Parathyroid adenoma (tissue), 2 donors: ENCODE results near the gene HLA-DRA.
"Not testable (repeated sequence)": the region's sequence is repeated elsewhere in the genome, so short reads cannot be mapped to it uniquely, and the experiment has no call there.

ENCODE experiments used
- H2AFZ ChIP-seq: fragments of 300-600 bp; sonication (generic); one replicate; pipeline ENCODE4 v1.7.0; 2017; ENCODE audit warnings: antibody characterized with exemption, mild to moderate bottlenecking
- H3K27ac ChIP-seq: fragments of 300-600 bp; sonication (generic); one replicate; pipeline ENCODE4 v1.7.0; 2017
- H3K27me3 ChIP-seq: fragments of 300-600 bp; sonication (generic); one replicate; pipeline ENCODE4 v1.7.0; 2017; ENCODE audit warnings: low read length; ENCODE audit not compliant: control insufficient read depth, insufficient read depth
- H3K36me3 ChIP-seq: fragments of 300-600 bp; sonication (generic); one replicate; pipeline ENCODE4 v1.7.0; 2017; ENCODE audit warnings: low read length; ENCODE audit not compliant: control insufficient read depth, insufficient read depth
- H3K4me1 ChIP-seq: fragments of 300-600 bp; sonication (generic); one replicate; pipeline ENCODE4 v1.7.0; 2017; ENCODE audit warnings: control low read depth
- H3K4me2 ChIP-seq: fragments of 300-600 bp; sonication (generic); one replicate; pipeline ENCODE4 v1.7.0; 2017; ENCODE audit warnings: low read length
- H3K4me3 ChIP-seq: fragments of 300-600 bp; sonication (generic); one replicate; pipeline ENCODE4 v1.7.0; 2017; ENCODE audit warnings: low read depth, low read length
- H3K79me2 ChIP-seq: fragments of 300-600 bp; sonication (generic); one replicate; pipeline ENCODE4 v1.7.0; 2017; ENCODE audit warnings: control low read depth
- H3K9ac ChIP-seq: fragments of 300-600 bp; sonication (generic); one replicate; pipeline ENCODE4 v1.7.0; 2017; ENCODE audit warnings: mild to moderate bottlenecking
- H3K9me3 ChIP-seq: fragments of 300-600 bp; sonication (generic); one replicate; pipeline ENCODE4 v1.7.0; 2017; ENCODE audit warnings: low read length; ENCODE audit not compliant: control insufficient read depth
- CTCF ChIP-seq: fragments of 300-600 bp; sonication (generic); IDR thresholded peaks from one replicate; pipeline ENCODE4 v1.7.0; 2017; ENCODE audit warnings: antibody characterized with exemption, mild to moderate bottlenecking
- donor health status: primary hyperparathyroidism.

The HLA-DRA gene

GRCh38 chr6:32462609-32463008 is 22.9 kb downstream of the HLA-DRA start:
- Histone ChIP-seq H3K4me1 (no peaks in the 10 kb centered on the region), H3K4me2 (no peak overlapping the region), H3K9ac (no peak overlapping the region), H3K27ac (no peak overlapping the region), H3K9me3 (no peaks in the 10 kb centered on the region), H3K79me2 (no peaks in the 10 kb centered on the region), H3K36me3 (no peaks in the 10 kb centered on the region), H2AFZ (no peak overlapping the region), H3K27me3 (no peaks in the 10 kb centered on the region), H3K4me3 (no peak overlapping the region)
- no peak for TF ChIP-seq CTCF

- H3K4me1 ChIP-seq, H3K9ac ChIP-seq, H3K9me3 ChIP-seq, H3K4me3 ChIP-seq, H3K27ac ChIP-seq, H3K79me2 ChIP-seq, H2AFZ ChIP-seq, H3K36me3 ChIP-seq, H3K27me3 ChIP-seq, H3K4me2 ChIP-seq: not testable (repeated sequence)
Observed at GRCh38 chr6:32467743-32468503, 28.2 kb downstream of the HLA-DRA start.

DNA sequence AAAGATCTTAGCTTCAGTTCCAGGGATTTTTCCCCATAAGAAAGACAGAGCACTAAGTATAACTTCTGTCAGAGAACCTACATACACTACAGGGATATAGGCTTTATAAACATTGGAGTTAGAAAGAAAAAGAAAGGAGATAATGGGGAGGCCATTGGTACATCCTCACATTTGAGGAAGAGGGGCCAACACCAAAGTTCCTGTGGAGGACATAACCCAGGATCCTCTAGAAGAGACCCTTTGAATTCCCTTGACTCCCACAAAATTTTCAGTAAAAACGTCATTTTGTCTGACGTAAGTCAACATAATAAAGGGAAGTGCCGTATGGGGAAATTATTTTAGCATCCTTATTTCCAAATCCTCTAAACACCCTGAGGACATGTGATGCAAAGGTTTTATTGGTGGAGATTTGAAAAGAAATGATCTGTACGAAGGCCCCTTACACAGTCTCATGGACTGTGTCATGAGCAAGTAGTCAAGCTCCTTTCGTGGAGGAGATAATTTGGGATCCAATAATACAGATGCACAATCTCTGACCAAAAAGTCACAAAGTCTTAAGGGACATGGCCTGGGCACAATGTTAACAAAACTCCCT is 33.2 kb downstream of the HLA-DRA start:
- Histone ChIP-seq H3K27ac (peak overlapping the region; percentile 59), H3K4me3 (no peak overlapping the region), H3K79me2 (no peaks in the 10 kb centered on the region), H3K36me3 (no peaks in the 10 kb centered on the region), H3K27me3 (no peaks in the 10 kb centered on the region), H3K9ac (no peak overlapping the region), H3K4me2 (no peak overlapping the region), H3K9me3 (no peaks in the 10 kb centered on the region), H2AFZ (no peak overlapping the region), H3K4me1 (no peaks in the 10 kb centered on the region)
- TF ChIP-seq CTCF: no peak

DNA sequence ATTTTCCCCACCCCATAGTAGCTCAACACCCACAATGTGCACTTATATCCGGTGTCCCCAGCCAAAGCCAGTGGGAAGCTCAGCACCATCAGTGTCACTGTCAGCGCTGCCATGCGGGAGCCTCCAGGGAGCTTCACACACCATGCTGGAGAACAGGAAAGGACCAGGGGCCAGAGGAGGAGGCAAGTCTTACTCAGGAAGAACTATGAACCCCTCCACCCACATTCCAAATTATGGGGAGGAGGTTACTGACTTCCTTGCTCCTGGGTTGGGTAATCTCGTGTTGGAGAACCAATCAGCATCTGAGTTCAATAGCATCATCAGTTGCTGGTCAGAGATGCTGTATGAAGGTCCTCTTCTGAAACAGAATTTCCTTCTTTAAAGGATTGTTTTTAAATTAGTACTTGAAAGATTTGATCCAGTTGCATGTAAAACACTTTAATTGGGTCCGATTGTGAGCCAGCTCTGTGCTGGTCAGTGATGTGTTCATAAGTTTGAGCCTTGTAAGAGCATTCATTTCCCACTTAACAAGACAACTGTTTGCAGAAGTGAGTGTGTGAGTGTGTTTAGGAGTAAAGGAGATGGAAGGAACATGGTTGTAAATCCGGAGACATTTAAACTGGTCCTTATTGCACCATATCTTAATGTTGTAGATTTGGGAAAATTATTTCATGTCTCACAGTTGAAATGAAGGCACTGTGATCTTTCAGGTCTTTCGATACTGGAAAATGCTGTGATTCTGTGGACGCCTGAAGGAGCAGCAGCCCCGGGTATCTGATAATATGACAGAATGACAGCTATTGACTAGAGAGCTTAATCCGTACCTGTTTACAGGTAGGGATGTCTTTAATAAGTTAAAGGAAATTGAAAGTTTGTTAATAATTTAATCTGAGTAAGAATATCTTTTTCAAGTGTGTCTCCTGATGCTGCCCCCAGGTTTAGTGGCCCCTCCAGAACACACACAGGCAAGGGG is 34.0 kb downstream of the HLA-DRA start:
- H3K4me2 ChIP-seq, H3K4me1 ChIP-seq, H3K4me3 ChIP-seq, H3K9me3 ChIP-seq, H3K36me3 ChIP-seq, H3K79me2 ChIP-seq, H3K9ac ChIP-seq, H2AFZ ChIP-seq, H3K27me3 ChIP-seq: not testable (repeated sequence)
- H3K27ac ChIP-seq: peak overlapping the region; percentile 72

DNA sequence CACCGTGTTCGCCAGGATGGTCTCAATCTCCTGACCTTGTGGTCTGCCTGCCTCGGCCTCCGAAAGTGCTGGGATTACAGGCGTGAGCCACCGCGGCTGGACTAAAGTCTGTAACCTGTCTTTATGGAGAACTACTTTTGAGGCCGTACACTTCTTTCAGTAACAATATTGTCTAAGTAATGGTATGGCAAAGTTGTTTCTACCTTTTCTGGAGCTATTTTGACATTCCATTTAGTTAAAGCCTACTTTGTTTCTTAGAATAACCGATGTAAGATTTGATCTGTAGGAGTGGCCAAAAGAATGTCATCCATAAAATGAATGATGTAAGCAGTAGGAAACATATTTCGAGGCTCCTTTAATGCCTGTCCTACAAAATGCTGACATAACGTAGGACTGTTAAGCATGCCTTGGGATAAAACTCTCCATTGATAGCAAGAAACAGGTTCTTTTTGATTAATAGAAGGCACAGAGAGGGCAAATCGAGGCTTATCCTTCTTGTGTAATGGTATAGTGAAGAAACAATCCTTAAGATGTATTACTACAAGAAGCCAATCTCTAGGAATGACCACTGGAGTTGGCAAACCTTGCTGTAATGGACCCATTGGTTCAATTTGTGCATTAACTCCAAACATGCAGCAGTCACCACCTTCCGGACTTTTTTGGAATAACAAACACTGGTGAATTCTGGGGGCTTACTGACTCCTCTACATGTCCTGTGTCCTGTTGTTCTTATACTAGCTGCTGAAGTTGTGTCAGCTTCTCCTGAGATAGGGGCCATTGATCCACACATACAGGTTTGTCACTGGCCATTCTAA is 35.9 kb downstream of the HLA-DRA start:
- TF ChIP-seq CTCF: no peak
- no peak overlapping the region for H3K4me3 ChIP-seq
- H3K4me1 ChIP-seq: no peaks in the 10 kb centered on the region
- no peak overlapping the region for H3K27ac ChIP-seq
- no peaks in the 10 kb centered on the region for H3K9me3 ChIP-seq
- no peak overlapping the region for H3K4me2 ChIP-seq
- H2AFZ ChIP-seq: no peak overlapping the region
- no peaks in the 10 kb centered on the region for H3K27me3 ChIP-seq
- no peaks in the 10 kb centered on the region for H3K79me2 ChIP-seq
- no peak overlapping the region for H3K9ac ChIP-seq
- H3K36me3 ChIP-seq: no peaks in the 10 kb centered on the region
